Activated CD4-positive, alpha-beta T cell treated with anti-CD3 and anti-CD28 coated beads, Interleukin-2, amount 50 U/mL, for 48 hours (primary cell): ENCODE data around the gene AKR7A3.
A peak's percentile ranks its signal among the peaks of the same experiment; 100 is the strongest.
"Not testable (repeated sequence)": the region's sequence is repeated elsewhere in the genome, so short reads cannot be mapped to it uniquely, and the experiment has no call there.

ENCODE experiments used
- DNase-seq, 2 experiments: peaks; one replicate each; pipeline ENCODE4 v3.0.0-alpha.2; 2020

Gene AKR7A3

GRCh38 chr1:19317126-19317910 is 28.7 kb upstream of the AKR7A3 start:
- DNase-seq = no peak

- no peak for DNase-seq
Measured at GRCh38 chr1:19315378-19316198, 27.0 kb upstream of the AKR7A3 start.

- no peak for DNase-seq
Measured at GRCh38 chr1:19313961-19314882, 25.7 kb upstream of the AKR7A3 start.

GRCh38 chr1:19313636-19313959 is 25.0 kb upstream of the AKR7A3 start:
- DNase-seq = no peak

- DNase-seq = no peak
Measured at GRCh38 chr1:19312782-19313635, 24.4 kb upstream of the AKR7A3 start.

GRCh38 chr1:19311931-19312781 is 23.6 kb upstream of the AKR7A3 start, which contains the start of the genes AKR7A2 and SLC66A1:
Gene AKR7A2, minus strand, starts transcription at chr1:19312144. Its CDS starts 20 bp downstream, at chr1:19312124.
Gene SLC66A1, plus strand, starts transcription at chr1:19312326. Its CDS starts 5,352 bp downstream, at chr1:19317678.
- peak; percentile 87 to 90 for DNase-seq

GRCh38 chr1:19311503-19311930 is 22.9 kb upstream of the AKR7A3 start:
- peak; percentile 26 to 28 for DNase-seq

GRCh38 chr1:19310720-19311502 is 22.3 kb upstream of the AKR7A3 start:
- DNase-seq = no peak

- no peak for DNase-seq
Measured at GRCh38 chr1:19310061-19310460, 21.5 kb upstream of the AKR7A3 start.

- no peak for DNase-seq
Measured at GRCh38 chr1:19309123-19309813, 20.7 kb upstream of the AKR7A3 start.

- DNase-seq = no peak
Measured at GRCh38 chr1:19308509-19308907, 19.9 kb upstream of the AKR7A3 start.

GRCh38 chr1:19307794-19308508 is 19.4 kb upstream of the AKR7A3 start:
- no peak for DNase-seq

- DNase-seq = no peak
Measured at GRCh38 chr1:19306941-19307340, 18.4 kb upstream of the AKR7A3 start.

- no peak for DNase-seq
Measured at GRCh38 chr1:19305880-19306279, 17.3 kb upstream of the AKR7A3 start.

- DNase-seq = not testable (repeated sequence)
Measured at GRCh38 chr1:19304081-19304480, 15.5 kb upstream of the AKR7A3 start.

GRCh38 chr1:19300211-19300610 is 11.6 kb upstream of the AKR7A3 start:
- DNase-seq = no peak

GRCh38 chr1:19294638-19295037 is 6.1 kb upstream of the AKR7A3 start:
- DNase-seq = no peak

GRCh38 chr1:19289244-19289643 is 674 bp upstream of the AKR7A3 start:
- no peak for DNase-seq
